ENCODE measurements around the gene TRABD. TPM values are rescaled to one million over a fixed set of nuclear protein-coding genes. Genes with fewer than 3 reads are reported as not detected.

TRABD gene
- total RNA-seq, 1 experiment from 2014 or later: 57.3 TPM

GRCh38 chr22:50226875-50227165 is 41.1 kb downstream of the TRABD start:
- Mint-ChIP-seq H3K9me3 (ENCODE audit: low read depth, unreplicated experiment) (no peaks in the 10 kb centered on the region), H3K4me3 (ENCODE audit: low read depth, unreplicated experiment) (no peak overlapping the region), H3K27ac (ENCODE audit: unreplicated experiment) (no peak overlapping the region), H3K36me3 (ENCODE audit: insufficient read depth, unreplicated experiment) (peaks cover 57% of the 10 kb centered on the region), H3K27me3 (ENCODE audit: unreplicated experiment) (no peaks in the 10 kb centered on the region), H3K4me1 (ENCODE audit: low read depth, unreplicated experiment) (no peaks in the 10 kb centered on the region)
- DNase-seq: no peak
- TF ChIP-seq, protein P1, sequence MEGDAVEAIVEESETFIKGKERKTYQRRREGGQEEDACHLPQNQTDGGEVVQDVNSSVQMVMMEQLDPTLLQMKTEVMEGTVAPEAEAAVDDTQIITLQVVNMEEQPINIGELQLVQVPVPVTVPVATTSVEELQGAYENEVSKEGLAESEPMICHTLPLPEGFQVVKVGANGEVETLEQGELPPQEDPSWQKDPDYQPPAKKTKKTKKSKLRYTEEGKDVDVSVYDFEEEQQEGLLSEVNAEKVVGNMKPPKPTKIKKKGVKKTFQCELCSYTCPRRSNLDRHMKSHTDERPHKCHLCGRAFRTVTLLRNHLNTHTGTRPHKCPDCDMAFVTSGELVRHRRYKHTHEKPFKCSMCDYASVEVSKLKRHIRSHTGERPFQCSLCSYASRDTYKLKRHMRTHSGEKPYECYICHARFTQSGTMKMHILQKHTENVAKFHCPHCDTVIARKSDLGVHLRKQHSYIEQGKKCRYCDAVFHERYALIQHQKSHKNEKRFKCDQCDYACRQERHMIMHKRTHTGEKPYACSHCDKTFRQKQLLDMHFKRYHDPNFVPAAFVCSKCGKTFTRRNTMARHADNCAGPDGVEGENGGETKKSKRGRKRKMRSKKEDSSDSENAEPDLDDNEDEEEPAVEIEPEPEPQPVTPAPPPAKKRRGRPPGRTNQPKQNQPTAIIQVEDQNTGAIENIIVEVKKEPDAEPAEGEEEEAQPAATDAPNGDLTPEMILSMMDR (IDR thresholded peaks at IDR 0.05; ENCODE audit: unreplicated experiment): no peak
- intact Hi-C loops (cut with micrococcal nuclease; ENCODE audit: unreplicated experiment): no loop called here
- no TSS peak for BruUV-seq (replicated peaks)
- CTCF ChIA-PET: interaction anchor here (0.5 kb wide), 1 partner anchor 67 kb away, joined by 3 read pairs; no protein-coding TSS in a partner anchor

DNA sequence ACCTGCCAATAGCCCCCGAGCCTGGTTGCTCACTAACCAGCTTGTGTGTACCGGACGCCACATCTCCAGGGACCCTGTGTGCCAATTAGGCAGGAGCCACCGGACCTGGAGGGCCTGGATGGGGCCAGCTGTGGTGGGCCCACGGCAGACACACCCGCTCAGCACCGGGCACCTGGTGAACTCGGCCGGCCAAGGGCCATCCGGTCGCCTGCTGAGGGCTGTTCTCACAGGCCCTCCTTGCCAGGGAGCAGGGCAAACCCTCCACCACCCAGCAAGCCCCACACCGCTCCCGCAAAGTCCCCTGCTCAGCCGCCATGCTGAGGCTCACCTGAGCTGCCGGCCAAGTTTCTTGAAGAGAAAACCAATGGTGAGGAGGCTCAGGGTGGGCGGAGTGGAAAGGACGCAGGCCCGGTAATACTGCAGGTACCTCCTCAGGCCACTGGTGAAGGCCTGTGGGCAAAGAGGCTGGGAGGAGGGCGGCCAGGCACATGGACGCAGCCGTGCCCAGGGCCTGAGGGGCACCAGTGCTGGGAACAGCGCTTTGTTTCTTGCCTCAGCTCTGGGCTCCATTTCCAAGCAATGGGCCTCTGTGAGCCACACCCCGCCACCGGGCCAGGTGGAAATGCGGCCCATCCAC is 42.0 kb downstream of the TRABD start:
- BruUV-seq (replicated peaks): no TSS peak
- no peak for DNase-seq
- Mint-ChIP-seq H3K9me3 (ENCODE audit: low read depth, unreplicated experiment) (no peaks in the 10 kb centered on the region), H3K4me1 (ENCODE audit: low read depth, unreplicated experiment) (no peaks in the 10 kb centered on the region), H3K4me3 (ENCODE audit: low read depth, unreplicated experiment) (no peak overlapping the region), H3K36me3 (ENCODE audit: insufficient read depth, unreplicated experiment) (peaks cover 57% of the 10 kb centered on the region), H3K27me3 (ENCODE audit: unreplicated experiment) (no peaks in the 10 kb centered on the region), H3K27ac (ENCODE audit: unreplicated experiment) (no peak overlapping the region)
- CTCF ChIA-PET: interaction anchor here (0.5 kb wide), 1 partner anchor 66 kb away, joined by 3 read pairs; no protein-coding TSS in a partner anchor
- TF ChIP-seq, protein P1 (IDR thresholded peaks at IDR 0.05; ENCODE audit: unreplicated experiment): no peak
- intact Hi-C loops (cut with micrococcal nuclease; ENCODE audit: unreplicated experiment): no loop called here

DNA sequence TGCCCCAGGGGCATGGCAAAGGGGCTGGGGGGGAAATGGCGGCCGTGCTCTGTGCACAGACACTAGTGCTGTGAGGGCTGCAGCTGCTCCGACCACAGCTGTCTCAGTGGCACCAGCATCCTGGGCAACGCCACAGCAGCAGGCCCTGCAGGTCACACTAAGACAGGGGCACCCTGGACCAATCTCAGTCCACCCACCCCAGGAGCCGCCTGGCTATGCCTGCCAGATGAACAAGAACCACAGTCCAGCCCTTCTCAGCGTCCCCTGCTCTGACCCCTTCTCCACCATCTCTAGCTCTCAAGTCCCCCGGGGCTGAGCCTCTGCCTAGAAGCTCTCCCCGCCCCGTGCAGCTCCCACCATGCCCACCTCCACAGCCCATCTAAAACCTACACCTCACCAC is 42.7 kb downstream of the TRABD start:
- CTCF ChIA-PET: no interaction called here
- TF ChIP-seq, protein P1 (IDR thresholded peaks at IDR 0.05; ENCODE audit: unreplicated experiment): no peak

DNA sequence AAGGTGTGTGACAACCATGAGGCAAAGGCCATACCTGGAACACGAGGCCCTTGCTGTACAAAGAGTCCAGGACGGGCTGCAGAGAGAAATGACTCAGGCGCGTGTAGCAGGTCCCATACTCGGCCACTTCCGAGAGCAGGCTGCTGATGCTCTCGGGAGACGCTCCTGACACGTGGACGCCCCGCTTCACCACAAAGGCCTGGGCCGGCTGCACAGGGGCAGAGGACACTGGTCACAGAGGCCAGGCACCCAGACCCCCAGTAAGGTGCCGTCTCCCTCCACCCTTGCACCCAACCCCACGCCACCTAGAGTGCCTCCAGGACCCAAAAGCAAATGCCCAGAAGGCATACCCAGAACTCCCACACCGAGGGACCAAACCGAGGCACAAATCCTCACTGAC is 43.7 kb downstream of the TRABD start:
- H3K4me1 Mint-ChIP-seq (ENCODE audit: low read depth, unreplicated experiment): no peaks in the 10 kb centered on the region

More for the DNA sequence above, 42.7 kb downstream of the TRABD start:
- no peaks in the 10 kb centered on the region for H3K4me1 Mint-ChIP-seq (ENCODE audit: low read depth, unreplicated experiment)
- intact Hi-C loops (cut with micrococcal nuclease; ENCODE audit: unreplicated experiment): no loop called here
- no peak for DNase-seq
- no peaks in the 10 kb centered on the region for H3K9me3 Mint-ChIP-seq (ENCODE audit: low read depth, unreplicated experiment)
- BruUV-seq (replicated peaks): no TSS peak
- peaks cover 51% of the 10 kb centered on the region for H3K36me3 Mint-ChIP-seq (ENCODE audit: insufficient read depth, unreplicated experiment)
- no peak overlapping the region for H3K4me3 Mint-ChIP-seq (ENCODE audit: low read depth, unreplicated experiment)
- no peak overlapping the region for H3K27ac Mint-ChIP-seq (ENCODE audit: unreplicated experiment)
- H3K27me3 Mint-ChIP-seq (ENCODE audit: unreplicated experiment): no peaks in the 10 kb centered on the region

More for the DNA sequence above, 43.7 kb downstream of the TRABD start:
- H3K4me3 Mint-ChIP-seq (ENCODE audit: low read depth, unreplicated experiment): no peak overlapping the region
- DNase-seq: no peak
- H3K27me3 Mint-ChIP-seq (ENCODE audit: unreplicated experiment): no peaks in the 10 kb centered on the region
- no peaks in the 10 kb centered on the region for H3K9me3 Mint-ChIP-seq (ENCODE audit: low read depth, unreplicated experiment)
- BruUV-seq (replicated peaks): no TSS peak
- CTCF ChIA-PET: no interaction called here
- no peak overlapping the region for H3K27ac Mint-ChIP-seq (ENCODE audit: unreplicated experiment)
- TF ChIP-seq, protein P1 (IDR thresholded peaks at IDR 0.05; ENCODE audit: unreplicated experiment): no peak
- H3K36me3 Mint-ChIP-seq (ENCODE audit: insufficient read depth, unreplicated experiment): peaks cover 49% of the 10 kb centered on the region
- intact Hi-C loops (cut with micrococcal nuclease; ENCODE audit: unreplicated experiment): no loop called here

All from Calu3 (cell line).